Left ventricle myocardium inferior (tissue), 1 donor: ENCODE results near the gene ANO9. TPM values are rescaled to one million over a fixed set of nuclear protein-coding genes. Genes with fewer than 3 reads are reported as not detected.

ENCODE experiments used
- DNase-seq: peaks from one replicate; pipeline ENCODE4 v3.0.0-alpha.2; 2020
- H3K27ac ChIP-seq: fragments of 200-600 bp; replicated peaks from 2 replicates; pipeline ENCODE4 v1.8.0; 2021
- H3K27me3 ChIP-seq: fragments of 200-600 bp; 2 replicates; pipeline ENCODE4 v1.8.0; 2021; ENCODE audit warnings: low read depth
- H3K36me3 ChIP-seq: fragments of 200-600 bp; 2 replicates; pipeline ENCODE4 v1.8.0; 2021
- H3K4me1 ChIP-seq: fragments of 200-600 bp; 2 replicates; pipeline ENCODE4 v1.8.0; 2021
- H3K4me3 ChIP-seq: fragments of 200-600 bp; 2 replicates; pipeline ENCODE4 v1.8.0; 2021; ENCODE audit warnings: mild to moderate bottlenecking, moderate library complexity
- H3K9me3 ChIP-seq: fragments of 200-600 bp; replicated peaks from 2 replicates; pipeline ENCODE4 v1.8.0; 2021
- CTCF ChIP-seq: fragments of 200-600 bp; IDR thresholded peaks from 2 replicates; pipeline ENCODE4 v1.8.0; 2021; ENCODE audit warnings: antibody characterized with exemption, mild to moderate bottlenecking, borderline replicate concordance
- intact Hi-C: fragments of 100-400 bp; cut with micrococcal nuclease; formaldehyde crosslinking; loops from one replicate; pipeline ENCODE4 v1.11.0; 2022
- total RNA-seq: library from RNA; stranded (reverse); fragmentation: NEBNext Ultra II Directional; extraction: Animal tissue kit (Norgen Biotek cat#: 25700); gene quantifications from one replicate; pipeline ENCODE4 v1.2.1, GENCODE V29; 2021
- donor health status: DM: no; HTN: yes; CAD: no; lungs with severe emphysema.

ANO9 gene
- total RNA-seq, 1 donor from 2014 or later, result 0.11 TPM

- H3K4me3 ChIP-seq, result no peak overlapping the region
- H3K4me1 ChIP-seq, result no peaks in the 10 kb centered on the region
- no peak for TF ChIP-seq CTCF
- no peaks in the 10 kb centered on the region for H3K36me3 ChIP-seq
- no peak for DNase-seq
- H3K9me3 ChIP-seq, result no peaks in the 10 kb centered on the region
- no peak overlapping the region for H3K27ac ChIP-seq
- H3K27me3 ChIP-seq, result peaks cover 71% of the 10 kb centered on the region
- intact Hi-C loops, result no loop called here
Measured at GRCh38 chr11:377174-377865, 64.5 kb downstream of the ANO9 start.

DNA sequence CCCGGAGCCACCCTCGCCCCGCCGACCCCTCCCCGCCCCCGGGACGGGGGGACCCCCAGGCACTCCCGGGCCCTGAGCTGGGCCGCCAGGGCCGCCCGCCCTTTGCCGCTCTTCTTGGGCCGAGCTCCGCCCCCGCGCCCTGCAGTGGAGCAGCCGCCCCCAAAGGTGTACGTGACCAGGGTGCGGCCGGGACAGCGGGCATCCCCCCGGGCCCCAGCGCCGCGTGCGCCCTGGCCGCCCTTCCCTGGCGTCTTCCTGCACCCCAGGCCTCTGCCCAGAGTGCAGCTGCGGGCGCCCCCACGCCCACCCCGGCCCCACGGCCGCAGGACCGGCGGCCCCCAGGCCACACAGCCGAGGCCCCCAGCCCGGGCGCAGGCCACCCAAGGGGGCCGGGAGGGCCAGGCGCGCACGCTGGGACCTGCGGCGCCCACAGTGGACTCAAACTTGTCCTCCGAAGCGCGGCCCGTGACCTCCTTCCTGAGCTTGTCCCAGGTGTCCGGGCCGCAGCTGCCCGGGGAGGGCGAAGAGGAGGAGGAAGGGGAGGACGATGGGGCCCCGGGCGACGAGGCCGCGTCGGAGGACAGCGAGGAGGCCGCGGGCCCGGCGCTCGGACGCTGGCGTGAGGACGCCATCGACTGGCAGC is 65.2 kb downstream of the ANO9 start:
- peaks cover 70% of the 10 kb centered on the region for H3K27me3 ChIP-seq

DNA sequence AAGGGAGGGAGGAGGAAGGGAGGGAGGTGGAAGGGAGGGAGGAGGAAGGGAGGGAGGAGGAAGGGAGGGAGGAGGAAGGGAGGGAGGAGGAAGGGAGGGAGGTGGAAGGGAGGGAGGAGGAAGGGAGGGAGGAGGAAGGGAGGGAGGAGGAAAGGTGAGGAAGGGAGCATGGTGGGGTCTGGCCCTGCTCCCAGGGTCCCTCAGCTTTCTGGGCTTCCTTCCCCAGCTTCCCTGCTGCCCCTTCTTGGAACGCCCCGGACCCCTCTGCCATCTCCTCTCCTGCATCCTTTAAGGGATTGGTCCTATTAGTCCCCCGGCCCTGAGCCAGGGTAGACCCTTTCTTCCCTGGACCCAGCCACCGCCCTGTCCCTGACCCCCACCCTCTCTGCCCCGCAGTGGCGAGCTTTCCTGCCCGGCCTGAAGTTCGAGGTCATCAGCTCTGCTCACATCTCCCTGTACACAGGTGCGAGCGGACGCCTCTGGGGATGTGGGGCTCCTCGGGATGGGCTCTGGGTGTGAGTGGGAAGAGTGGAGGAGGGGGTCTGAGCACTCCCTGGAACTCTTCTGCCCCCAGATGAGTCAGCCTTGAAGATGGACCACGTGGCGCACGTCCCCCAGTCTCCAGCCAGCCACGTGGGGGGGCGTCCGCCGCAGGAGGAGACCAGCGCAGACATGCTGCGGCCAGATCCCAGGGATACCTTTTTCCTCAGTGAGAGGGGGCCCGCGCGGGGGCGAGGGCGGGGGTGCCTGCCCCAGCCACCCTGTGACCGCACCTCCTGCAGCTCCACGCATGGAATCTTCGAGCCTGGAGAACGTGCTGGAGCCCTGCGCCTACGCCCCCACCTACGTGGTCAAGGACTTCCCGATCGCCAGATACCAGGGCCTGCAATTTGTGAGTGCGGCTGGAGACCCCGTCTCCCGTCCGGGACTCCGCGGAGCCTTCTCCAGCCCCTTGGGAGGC is 66.5 kb downstream of the ANO9 start:
- intact Hi-C loops, result no loop called here
- no peak overlapping the region for H3K27ac ChIP-seq
- no peaks in the 10 kb centered on the region for H3K9me3 ChIP-seq
- TF ChIP-seq CTCF, result no peak
- no peaks in the 10 kb centered on the region for H3K36me3 ChIP-seq
- no peak overlapping the region for H3K4me3 ChIP-seq
- no peaks in the 10 kb centered on the region for H3K4me1 ChIP-seq
- H3K27me3 ChIP-seq, result peaks cover 71% of the 10 kb centered on the region
- no peak for DNase-seq

More for the DNA sequence above, 65.2 kb downstream of the ANO9 start:
- intact Hi-C loops, result no loop called here
- no peak for DNase-seq
- Histone ChIP-seq H3K9me3 (no peaks in the 10 kb centered on the region), H3K27ac (no peak overlapping the region), H3K4me3 (no peak overlapping the region), H3K36me3 (no peaks in the 10 kb centered on the region), H3K4me1 (no peaks in the 10 kb centered on the region)
- no peak for TF ChIP-seq CTCF

GRCh38 chr11:373716-374551 is 67.9 kb downstream of the ANO9 start:
- Histone ChIP-seq H3K36me3 (no peaks in the 10 kb centered on the region), H3K27ac (no peak overlapping the region), H3K4me1 (peaks cover 1% of the 10 kb centered on the region), H3K4me3 (no peak overlapping the region), H3K9me3 (no peaks in the 10 kb centered on the region), H3K27me3 (peaks cover 63% of the 10 kb centered on the region)
- no peak for DNase-seq
- no peak for TF ChIP-seq CTCF
- intact Hi-C loops, result no loop called here
